ENCODE results near the gene IL1RAPL2. TPM values are rescaled to one million over a fixed set of nuclear protein-coding genes. Genes with fewer than 3 reads are reported as not detected.

IL1RAPL2 gene
- total and polyA plus RNA-seq, 11 donors = 0.08 to 0.16 (median 0.10) TPM; not detected in 8

DNA sequence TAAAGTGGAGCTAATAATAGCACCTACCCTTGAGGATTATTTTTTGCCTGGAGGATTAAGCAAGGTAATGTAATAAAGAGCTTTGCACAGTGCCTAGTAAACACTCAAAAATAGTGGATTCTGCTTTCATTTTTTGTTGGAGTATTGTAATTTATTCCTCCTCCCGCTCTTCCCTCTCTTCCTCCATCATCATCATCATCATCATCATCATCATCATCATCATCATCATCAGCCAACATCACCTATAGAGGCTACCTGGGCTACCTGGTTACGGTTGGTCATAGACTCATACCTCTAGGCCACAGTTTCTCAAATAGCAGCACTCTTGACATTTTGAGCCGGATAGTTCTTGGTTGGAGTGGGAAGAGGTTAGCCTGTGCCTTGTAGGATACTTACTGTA, 781.4 kb downstream of the IL1RAPL2 start:
- peaks cover 0 to 5% (median 0%) of the 10 kb centered on the region in 9 donors for H3K27me3 ChIP-seq
- no peaks in the 10 kb centered on the region for H3K36me3 ChIP-seq
- H3K27ac ChIP-seq = no peak overlapping the region
- no peak for ATAC-seq
- DNase-seq = no peak
- peaks cover 0 to 3% (median 0%) of the 10 kb centered on the region in 12 donors for H3K9me3 ChIP-seq
- intact Hi-C loops (cut with DNase I) = no loop called here
- TF ChIP-seq POLR2A (IDR thresholded peaks at IDR 0.05) = no peak
- TF ChIP-seq, protein P1, sequence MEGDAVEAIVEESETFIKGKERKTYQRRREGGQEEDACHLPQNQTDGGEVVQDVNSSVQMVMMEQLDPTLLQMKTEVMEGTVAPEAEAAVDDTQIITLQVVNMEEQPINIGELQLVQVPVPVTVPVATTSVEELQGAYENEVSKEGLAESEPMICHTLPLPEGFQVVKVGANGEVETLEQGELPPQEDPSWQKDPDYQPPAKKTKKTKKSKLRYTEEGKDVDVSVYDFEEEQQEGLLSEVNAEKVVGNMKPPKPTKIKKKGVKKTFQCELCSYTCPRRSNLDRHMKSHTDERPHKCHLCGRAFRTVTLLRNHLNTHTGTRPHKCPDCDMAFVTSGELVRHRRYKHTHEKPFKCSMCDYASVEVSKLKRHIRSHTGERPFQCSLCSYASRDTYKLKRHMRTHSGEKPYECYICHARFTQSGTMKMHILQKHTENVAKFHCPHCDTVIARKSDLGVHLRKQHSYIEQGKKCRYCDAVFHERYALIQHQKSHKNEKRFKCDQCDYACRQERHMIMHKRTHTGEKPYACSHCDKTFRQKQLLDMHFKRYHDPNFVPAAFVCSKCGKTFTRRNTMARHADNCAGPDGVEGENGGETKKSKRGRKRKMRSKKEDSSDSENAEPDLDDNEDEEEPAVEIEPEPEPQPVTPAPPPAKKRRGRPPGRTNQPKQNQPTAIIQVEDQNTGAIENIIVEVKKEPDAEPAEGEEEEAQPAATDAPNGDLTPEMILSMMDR (IDR thresholded peaks at IDR 0.05) = no peak
- H3K4me1 ChIP-seq = no peaks in the 10 kb centered on the region
- no peak overlapping the region for H3K4me3 ChIP-seq
- WGBS, 4 donors = 78 to 94% (median 90%) methylated on average over 3 of the region's 3 CpGs

DNA sequence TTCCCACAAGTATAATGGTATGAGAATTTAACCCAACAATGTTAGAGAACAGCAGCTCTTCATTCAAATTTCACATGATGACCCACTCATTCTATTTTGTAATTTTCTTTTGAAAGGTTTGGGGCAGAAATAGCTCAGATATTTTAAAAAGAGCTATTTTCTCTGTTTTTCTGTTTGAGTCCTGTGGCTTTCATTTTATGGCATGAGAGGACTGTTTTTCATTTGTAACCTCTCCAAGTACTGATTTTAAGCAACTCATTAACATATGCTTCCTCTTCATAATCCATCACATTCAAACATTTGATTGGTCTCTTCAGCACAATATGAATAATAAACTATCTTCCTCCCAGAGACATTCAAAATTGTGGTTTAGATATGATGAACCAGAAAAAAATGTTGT, 783.5 kb downstream of the IL1RAPL2 start:
- Histone ChIP-seq H3K27me3 (no peaks in the 10 kb centered on the region), H3K27ac (no peak overlapping the region), H3K36me3 (no peaks in the 10 kb centered on the region), H3K4me3 (no peak overlapping the region), H3K9me3 (peaks cover 0 to 3% (median 0%) of the 10 kb centered on the region in 12 donors), H3K4me1 (no peaks in the 10 kb centered on the region)
- intact Hi-C loops (cut with DNase I) = no loop called here
- no peak for DNase-seq
- ATAC-seq = no peak
- TF ChIP-seq POLR2A (IDR thresholded peaks at IDR 0.05) = no peak
- TF ChIP-seq, protein P1 (IDR thresholded peaks at IDR 0.05) = no peak

DNA sequence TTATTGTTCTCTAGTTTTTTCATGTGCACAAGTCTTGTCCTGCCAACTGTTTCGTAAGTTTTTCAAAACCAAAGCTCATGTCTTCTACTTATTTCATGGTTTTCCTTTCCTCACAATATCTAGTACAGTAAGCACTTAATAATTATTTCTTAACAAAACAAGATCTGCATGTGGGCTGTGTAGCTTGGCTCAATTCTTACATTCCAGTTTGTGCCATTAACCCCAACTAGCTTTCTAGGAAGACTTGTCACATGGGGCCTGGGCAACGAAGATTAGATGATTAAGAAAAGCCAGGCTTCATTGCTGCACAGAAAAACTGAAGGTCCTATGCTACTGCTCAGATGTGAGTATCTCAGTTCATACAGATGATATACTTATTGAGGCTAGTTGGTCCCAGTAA, 809.8 kb downstream of the IL1RAPL2 start:
- no peaks in the 10 kb centered on the region for H3K36me3 ChIP-seq
- H3K27me3 ChIP-seq = peaks cover 0 to 5% (median 0%) of the 10 kb centered on the region in 9 donors
- WGBS, 4 donors = 42 to 59% (median 44%) methylated on average over 2 of the region's 2 CpGs
- no peak for ATAC-seq
- TF ChIP-seq, protein P1 (IDR thresholded peaks at IDR 0.05) = no peak
- no peak for TF ChIP-seq POLR2A (IDR thresholded peaks at IDR 0.05)
- DNase-seq = no peak
- no peaks in the 10 kb centered on the region for H3K4me1 ChIP-seq
- no peak overlapping the region for H3K27ac ChIP-seq
- peaks cover 0 to 12% (median 0%) of the 10 kb centered on the region in 12 donors for H3K9me3 ChIP-seq
- no peak overlapping the region for H3K4me3 ChIP-seq
- intact Hi-C loops (cut with DNase I) = no loop called here

DNA sequence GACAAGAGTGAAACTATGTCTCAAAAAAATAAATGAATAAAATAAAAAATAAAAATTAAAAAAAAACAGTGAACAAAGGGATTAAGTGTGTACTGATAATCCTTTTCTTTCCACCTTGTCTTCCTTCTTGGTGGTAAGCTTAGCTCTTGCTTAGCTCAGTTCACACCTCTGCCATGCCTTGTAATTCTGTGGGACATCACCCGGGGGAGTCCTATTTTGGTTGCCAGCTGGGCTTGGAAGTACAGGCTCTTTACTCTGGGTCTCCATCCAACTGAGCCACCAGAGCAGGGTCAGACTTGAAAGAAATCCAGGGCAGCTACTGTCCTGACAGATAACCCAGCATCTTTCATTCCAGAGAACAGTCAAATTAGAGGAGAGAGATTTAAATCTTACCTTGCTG, 858.7 kb downstream of the IL1RAPL2 start:
- Histone ChIP-seq H3K4me1 (no peaks in the 10 kb centered on the region), H3K36me3 (no peaks in the 10 kb centered on the region), H3K27ac (no peak overlapping the region), H3K27me3 (no peaks in the 10 kb centered on the region), H3K9me3 (peaks cover 0 to 5% (median 0%) of the 10 kb centered on the region in 12 donors), H3K4me3 (no peak overlapping the region)
- 16 to 63% (median 37%) methylated on average over 1 of the region's 1 CpG for WGBS, 4 donors
- DNase-seq = no peak
- TF ChIP-seq, protein P1 (IDR thresholded peaks at IDR 0.05) = no peak
- TF ChIP-seq POLR2A (IDR thresholded peaks at IDR 0.05) = no peak
- intact Hi-C loops (cut with DNase I) = no loop called here
- peak in 1 of 4 donors; percentile 44 for ATAC-seq

All from heart left ventricle (tissue), 16 donors.